ENCODE results near the gene CD63.

CD63 gene

GRCh38 chr12:55684761-55685370 is 43.9 kb downstream of the CD63 start:
- no peak for DNase-seq

GRCh38 chr12:55683676-55684075 is 45.1 kb downstream of the CD63 start:
- no peak for DNase-seq

GRCh38 chr12:55682087-55682796 is 46.6 kb downstream of the CD63 start:
- no peak for DNase-seq

GRCh38 chr12:55681142-55682077 is 47.4 kb downstream of the CD63 start:
- no peak for DNase-seq

GRCh38 chr12:55679691-55680090 is 49.1 kb downstream of the CD63 start:
- no peak for DNase-seq

GRCh38 chr12:55676707-55677106 is 52.1 kb downstream of the CD63 start:
- DNase-seq, result no peak

GRCh38 chr12:55675666-55676065 is 53.1 kb downstream of the CD63 start:
- no peak for DNase-seq
